Gastrocnemius medialis (tissue), 4 donors: ENCODE measurements around the gene ZSCAN10.

Experiments used
- CTCF ChIP-seq, 5 experiments: fragments of 450-650 bp in 3 of 5; fragments of 200-600 bp in 2 of 5; sonication (generic) in 2 of 5; IDR thresholded peaks in 4 of 5; conservative IDR thresholded peaks in 1 of 5; 1 replicate in 4 of 5; 2 replicates in 1 of 5; pipeline ENCODE4 v1.5.1; 2016 to 2019; ENCODE audit warnings: antibody characterized with exemption in 5 of 5, mild to moderate bottlenecking in 3 of 5, moderate library complexity in 3 of 5
- POLR2A ChIP-seq, 2 donors: fragments of 450-650 bp; IDR thresholded peaks; one replicate each; pipeline ENCODE4 v1.6.1; 2017; ENCODE audit warnings: antibody characterized with exemption in 2 of 2, mild to moderate bottlenecking in 2 of 2, moderate library complexity in 2 of 2

GRCh38 chr16:3122926-3123570 is 24.0 kb upstream of the ZSCAN10 start:
- TF ChIP-seq POLR2A (IDR thresholded peaks at IDR 0.05) (no peak), CTCF (IDR thresholded peaks at IDR 0.05 in 4 of 5, conservative IDR thresholded peaks at IDR 0.05 in 1 of 5) (no peak)
